Subcutaneous adipose tissue (tissue), 4 donors: ENCODE measurements around the gene LYPD6. TPM values are rescaled to one million over a fixed set of nuclear protein-coding genes. Genes with fewer than 3 reads are reported as not detected.

Experiments used
- total RNA-seq, 4 donors: library from RNA; depleted of rRNA; stranded (reverse); fragments of >200 nt; gene quantifications; one replicate each; pipeline ENCODE4 v1.1.0, GENCODE V29; 2016
- TF ChIP-seq, protein P1 (sequence below): fragments of 450-650 bp; IDR thresholded peaks from one replicate; pipeline ENCODE4 v1.5.1; 2016; ENCODE audit warnings: low read depth, mild to moderate bottlenecking, control low read depth, antibody characterized with exemption, moderate library complexity

The LYPD6 gene
- total RNA-seq, 4 donors from 2014 or later = under 0.01 to 0.65 TPM; not detected in 2

DNA sequence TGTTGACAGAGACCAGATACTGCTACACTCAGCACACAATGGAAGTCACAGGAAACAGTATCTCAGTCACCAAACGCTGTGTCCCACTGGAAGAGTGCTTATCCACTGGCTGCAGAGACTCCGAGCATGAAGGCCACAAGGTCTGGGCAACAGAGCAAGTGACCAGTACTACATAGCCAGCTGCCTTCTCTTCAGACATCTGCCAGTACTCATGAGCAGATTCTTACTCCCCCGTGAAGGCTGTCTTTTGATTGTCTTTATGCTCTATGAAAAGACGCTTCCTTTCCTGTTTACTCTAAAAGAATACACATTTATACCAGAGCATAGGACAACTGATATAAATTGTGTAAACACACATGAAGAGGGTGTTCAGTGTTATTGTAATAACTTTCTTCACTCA lies 138.2 kb downstream of the LYPD6 start:
- TF ChIP-seq, protein P1, sequence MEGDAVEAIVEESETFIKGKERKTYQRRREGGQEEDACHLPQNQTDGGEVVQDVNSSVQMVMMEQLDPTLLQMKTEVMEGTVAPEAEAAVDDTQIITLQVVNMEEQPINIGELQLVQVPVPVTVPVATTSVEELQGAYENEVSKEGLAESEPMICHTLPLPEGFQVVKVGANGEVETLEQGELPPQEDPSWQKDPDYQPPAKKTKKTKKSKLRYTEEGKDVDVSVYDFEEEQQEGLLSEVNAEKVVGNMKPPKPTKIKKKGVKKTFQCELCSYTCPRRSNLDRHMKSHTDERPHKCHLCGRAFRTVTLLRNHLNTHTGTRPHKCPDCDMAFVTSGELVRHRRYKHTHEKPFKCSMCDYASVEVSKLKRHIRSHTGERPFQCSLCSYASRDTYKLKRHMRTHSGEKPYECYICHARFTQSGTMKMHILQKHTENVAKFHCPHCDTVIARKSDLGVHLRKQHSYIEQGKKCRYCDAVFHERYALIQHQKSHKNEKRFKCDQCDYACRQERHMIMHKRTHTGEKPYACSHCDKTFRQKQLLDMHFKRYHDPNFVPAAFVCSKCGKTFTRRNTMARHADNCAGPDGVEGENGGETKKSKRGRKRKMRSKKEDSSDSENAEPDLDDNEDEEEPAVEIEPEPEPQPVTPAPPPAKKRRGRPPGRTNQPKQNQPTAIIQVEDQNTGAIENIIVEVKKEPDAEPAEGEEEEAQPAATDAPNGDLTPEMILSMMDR = no peak

DNA sequence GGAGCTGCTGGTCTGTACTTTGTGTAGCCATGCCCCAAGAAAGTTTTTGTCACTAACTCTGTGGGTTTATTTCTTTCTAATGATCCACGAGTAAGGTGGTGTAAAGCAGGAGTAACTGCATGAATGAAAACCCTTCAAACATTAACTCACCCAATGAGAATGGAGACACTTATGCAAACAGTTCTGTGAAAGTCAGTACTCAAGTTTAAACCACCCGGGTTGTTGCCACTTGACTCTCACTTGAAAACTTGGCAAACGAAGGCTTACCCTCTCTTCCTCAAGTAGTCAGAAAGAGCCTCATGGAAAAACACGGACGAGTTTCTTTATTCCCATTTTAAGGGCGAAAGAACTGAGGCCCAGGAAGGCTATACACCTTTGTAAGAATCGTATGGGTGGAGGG lies 139.7 kb downstream of the LYPD6 start:
- TF ChIP-seq, protein P1 = no peak

DNA sequence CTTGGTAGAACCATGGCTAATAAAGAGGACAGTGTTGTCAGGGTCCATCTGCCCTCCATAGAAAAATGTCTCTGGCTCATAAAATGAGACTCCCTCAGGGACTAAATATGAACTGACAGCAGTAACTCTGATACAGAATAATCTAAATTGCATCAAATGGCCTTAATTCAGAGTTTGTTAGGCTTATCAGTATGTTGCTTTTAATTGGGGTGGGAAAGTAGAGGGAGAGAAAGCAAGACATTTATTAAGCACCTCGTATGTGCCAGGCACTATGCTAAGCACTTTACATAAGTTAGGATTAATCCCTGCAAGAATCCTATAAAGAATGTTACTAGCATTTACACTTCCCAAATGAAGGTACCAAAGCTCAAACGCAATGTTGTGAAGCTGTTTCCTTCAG lies 142.0 kb downstream of the LYPD6 start:
- TF ChIP-seq, protein P1 = no peak

DNA sequence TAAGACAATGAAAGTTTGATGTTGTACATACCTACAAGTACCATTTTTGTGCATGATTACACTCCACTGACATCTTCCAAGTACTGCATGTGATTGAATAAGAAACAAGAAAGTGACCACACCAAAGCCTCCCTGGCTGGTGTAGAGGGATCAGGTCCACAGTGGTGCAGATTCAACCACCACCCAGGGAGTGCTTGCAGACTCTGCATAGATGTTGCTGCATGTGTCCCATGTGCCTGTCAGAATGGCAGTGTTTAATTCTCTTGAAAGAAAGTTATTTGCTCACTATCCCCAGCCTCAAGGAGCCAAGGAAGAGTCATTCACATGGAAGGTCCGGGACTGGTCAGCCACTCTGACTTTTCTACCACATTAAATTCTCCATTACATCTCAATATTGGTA lies 142.7 kb downstream of the LYPD6 start:
- TF ChIP-seq, protein P1 = no peak

DNA sequence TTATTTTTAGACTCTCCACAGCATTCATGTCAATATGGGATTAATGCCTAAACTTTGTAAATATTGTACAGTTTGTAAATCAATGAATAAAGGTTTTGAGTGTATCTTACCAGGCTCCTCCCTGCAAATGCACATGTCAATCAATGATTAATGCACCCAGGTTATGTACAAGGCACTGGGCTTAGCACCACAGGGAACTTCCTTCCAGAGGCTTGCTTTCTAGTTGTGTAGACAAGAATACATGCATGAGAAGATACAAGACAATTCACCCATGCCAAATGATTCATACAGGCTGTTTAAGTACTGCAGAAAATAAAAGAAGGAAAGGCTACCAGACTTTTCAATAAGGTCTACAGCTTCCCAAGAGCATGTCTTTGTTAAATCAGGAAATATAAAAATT lies 143.1 kb downstream of the LYPD6 start:
- TF ChIP-seq, protein P1 = no peak

DNA sequence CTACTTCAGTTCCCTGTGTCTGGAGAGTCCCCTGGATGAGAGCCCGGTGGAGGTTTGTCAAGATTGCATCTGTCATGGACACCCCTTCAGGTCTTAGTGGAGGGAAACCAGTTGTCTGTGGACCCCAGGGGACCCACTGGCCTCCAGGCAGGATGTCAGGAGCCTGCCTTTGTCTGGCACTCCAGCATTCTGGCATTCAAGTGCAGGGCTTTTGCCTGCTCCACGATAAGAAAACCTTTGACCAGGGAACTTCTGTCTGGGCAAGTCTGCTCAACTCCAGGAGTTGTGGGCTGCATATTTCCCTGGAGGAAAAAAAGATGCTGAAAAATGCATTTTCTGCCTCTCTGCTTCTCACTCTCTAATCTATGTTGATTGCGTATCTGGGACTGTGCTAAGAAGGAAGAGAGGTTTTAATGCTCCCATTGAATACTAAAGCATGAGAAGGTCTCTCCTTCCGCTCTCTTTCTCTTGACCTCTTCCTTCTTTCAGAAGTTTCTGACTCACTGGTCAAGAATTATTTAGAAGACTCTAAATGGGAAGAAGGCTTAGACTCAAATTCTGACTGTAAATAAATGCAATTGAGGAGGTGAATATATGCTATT lies 152.7 kb downstream of the LYPD6 start:
- TF ChIP-seq, protein P1 = no peak

DNA sequence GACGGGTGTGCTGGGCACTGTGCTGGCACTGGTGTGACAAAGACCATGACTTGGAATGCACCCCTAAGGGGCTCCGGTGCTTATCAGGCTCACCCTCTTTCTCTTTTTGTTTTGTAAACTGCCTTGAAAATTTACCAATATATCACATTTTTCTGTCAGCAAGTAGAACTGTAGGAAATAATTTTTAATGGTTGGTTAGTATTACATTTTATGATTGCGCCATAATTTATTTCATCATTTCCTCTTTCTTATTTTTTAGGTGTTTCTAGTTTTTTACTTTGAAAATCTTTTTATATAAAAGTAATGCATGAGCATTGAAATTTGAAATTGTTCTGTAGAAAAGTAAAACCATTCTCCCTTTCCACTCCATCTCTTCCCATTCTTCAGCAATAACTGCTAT lies 156.3 kb downstream of the LYPD6 start:
- TF ChIP-seq, protein P1 = no peak
